GM23338 (cell line): ENCODE measurements around the gene CCDC92. TPM values are rescaled to one million over a fixed set of nuclear protein-coding genes. Genes with fewer than 3 reads are reported as not detected.

Experiments
- ATAC-seq: fragments of 200-7000 bp; cut with Tn5 transposase; 3 replicates; pipeline ENCODE4 v1.9.1; 2020
- DNase-seq: peaks from one replicate; pipeline ENCODE4 v3.0.0-alpha.2; 2015; ENCODE audit warnings: low spot score
- H2AFZ ChIP-seq: fragments of 200-600 bp; sonication (generic); 2 replicates; pipeline ENCODE4 v1.8.0; 2016; ENCODE audit warnings: antibody characterized with exemption, mild to moderate bottlenecking, moderate library complexity
- H3F3A ChIP-seq: fragments of 200-600 bp; sonication (generic); replicated peaks from 2 replicates; pipeline ENCODE4 v1.8.0; 2017; ENCODE audit warnings: antibody characterized with exemption, mixed run types, low read depth
- H3K27ac ChIP-seq: fragments of 200-600 bp; sonication (generic); 2 replicates; pipeline ENCODE4 v1.6.1; 2016; ENCODE audit warnings: low read depth
- H3K27me3 ChIP-seq: fragments of 200-600 bp; sonication (generic); 2 replicates; pipeline ENCODE4 v1.8.0; 2016; ENCODE audit warnings: mild to moderate bottlenecking, mixed run types, moderate library complexity; ENCODE audit not compliant: insufficient read depth
- H3K36me3 ChIP-seq: fragments of 200-600 bp; sonication (generic); 2 replicates; pipeline ENCODE4 v1.8.0; 2016; ENCODE audit warnings: mild to moderate bottlenecking; ENCODE audit not compliant: insufficient read depth
- H3K4me1 ChIP-seq: fragments of 200-600 bp; sonication (generic); 2 replicates; pipeline ENCODE4 v1.8.0; 2016; ENCODE audit warnings: mild to moderate bottlenecking, moderate library complexity; ENCODE audit not compliant: insufficient read depth
- H3K4me2 ChIP-seq: fragments of 200-600 bp; sonication (generic); 2 replicates; pipeline ENCODE4 v1.7.1; 2017; ENCODE audit warnings: mixed run types
- H3K4me3 ChIP-seq: fragments of 200-600 bp; sonication (generic); 2 replicates; pipeline ENCODE4 v1.6.1; 2016; ENCODE audit warnings: mixed run types
- H3K79me2 ChIP-seq: fragments of 200-600 bp; sonication (generic); replicated peaks from 2 replicates; pipeline ENCODE4 v1.8.0; 2017; ENCODE audit warnings: mild to moderate bottlenecking; ENCODE audit not compliant: insufficient read depth
- H3K9me2 ChIP-seq: fragments of 200-600 bp; sonication (generic); 2 replicates; pipeline ENCODE4 v1.8.0; 2017; ENCODE audit not compliant: insufficient read depth
- H4K20me1 ChIP-seq: fragments of 200-600 bp; sonication (generic); replicated peaks from 2 replicates; pipeline ENCODE4 v1.8.0; 2017; ENCODE audit warnings: mild to moderate bottlenecking; ENCODE audit not compliant: insufficient read depth
- H3K27ac Mint-ChIP-seq: 2 replicates; pipeline ENCODE4 v1.8.0; 2020; ENCODE audit warnings: inconsistent platforms, mild to moderate bottlenecking, moderate library complexity, mixed read lengths
- H3K27me3 Mint-ChIP-seq: 3 replicates; pipeline ENCODE4 v1.8.0; 2022; ENCODE audit warnings: low read depth, mild to moderate bottlenecking, moderate library complexity, mixed read lengths, inconsistent platforms; ENCODE audit not compliant: insufficient read depth, poor library complexity
- H3K36me3 Mint-ChIP-seq: 3 replicates; pipeline ENCODE4 v1.8.0; 2021; ENCODE audit warnings: low read depth, mild to moderate bottlenecking, inconsistent platforms, moderate library complexity, mixed read lengths
- H3K4me1 Mint-ChIP-seq: 3 replicates; pipeline ENCODE4 v1.8.0; 2020; ENCODE audit warnings: mild to moderate bottlenecking, inconsistent platforms, mixed read lengths
- H3K4me3 Mint-ChIP-seq: 3 replicates; pipeline ENCODE4 v1.8.0; 2021; ENCODE audit warnings: moderate library complexity, mild to moderate bottlenecking, inconsistent platforms, mixed read lengths
- H3K9me3 Mint-ChIP-seq: 3 replicates; pipeline ENCODE4 v1.8.0; 2020; ENCODE audit warnings: moderate library complexity, mild to moderate bottlenecking, inconsistent platforms, mixed read lengths
- CREB1 ChIP-seq: fragments of 250-450 bp; sonication (Bioruptor Pico); IDR thresholded peaks from 2 replicates; pipeline ENCODE4 v1.5.0; 2020; ENCODE audit warnings: low read depth, mild to moderate bottlenecking, moderate library complexity
- CTCF ChIP-seq, 2 experiments: fragments of 200-600 bp in 1 of 2; sonication (generic) in 1 of 2; conservative IDR thresholded peaks; 2 replicates each; pipeline versions ENCODE4 v1.5.1 to v1.6.1; 2016 to 2017; ENCODE audit warnings: antibody characterized with exemption in 2 of 2, low read depth in 2 of 2, mild to moderate bottlenecking in 2 of 2, moderate library complexity in 1 of 2
- EZH2 ChIP-seq: fragments of 200-600 bp; sonication (generic); IDR thresholded peaks from one replicate; pipeline ENCODE4 v1.8.0; 2017; ENCODE audit warnings: antibody characterized with exemption, mild to moderate bottlenecking, low read depth; ENCODE audit not compliant: unreplicated experiment
- NANOG ChIP-seq: IDR thresholded peaks from 2 replicates; pipeline ENCODE4 v1.6.1; 2016; ENCODE audit warnings: antibody characterized with exemption, borderline replicate concordance
- POLR2AphosphoS5 ChIP-seq: IDR thresholded peaks from 2 replicates; pipeline ENCODE4 v1.6.1; 2016; ENCODE audit warnings: antibody characterized with exemption, low read depth
- REST ChIP-seq: IDR thresholded peaks from one replicate; pipeline ENCODE4 v1.6.1; 2018; ENCODE audit warnings: antibody characterized with exemption; ENCODE audit not compliant: unreplicated experiment
- ZNF114 ChIP-seq: fragments of 250-450 bp; sonication (Bioruptor Pico); IDR thresholded peaks from 2 replicates; pipeline ENCODE4 v1.5.0; 2020; ENCODE audit warnings: mild to moderate bottlenecking, moderate library complexity
- ZNF331 ChIP-seq: fragments of 250-450 bp; sonication (Bioruptor Pico); IDR thresholded peaks from 2 replicates; pipeline ENCODE4 v1.5.0; 2020; ENCODE audit warnings: low read depth, mild to moderate bottlenecking, moderate library complexity
- ZNF462 ChIP-seq: fragments of 250-450 bp; sonication (Bioruptor Pico); IDR thresholded peaks from 2 replicates; pipeline ENCODE4 v1.5.0; 2020; ENCODE audit warnings: mild to moderate bottlenecking, moderate library complexity
- polyA plus RNA-seq: library from polyadenylated mRNA; unstranded; fragments of >200 nt; fragmentation: Nextera tagmentation; extraction: Ambion mirVana; gene quantifications from 2 replicates; pipeline ENCODE4 v1.2.1, GENCODE V29; 2016
- total RNA-seq: library from RNA; depleted of rRNA; stranded (reverse); fragments of >200 nt; shearing (Covaris generic); gene quantifications from 2 replicates; pipeline ENCODE4 v1.2.3, GENCODE V29; 2014

The CCDC92 gene
- total and polyA plus RNA-seq, 2 experiments from 2014 or later, result 0.08 to 0.31 TPM

GRCh38 chr12:123986374-123986965 is 13.8 kb upstream of the CCDC92 start (continued):
- TF ChIP-seq CTCF (conservative IDR thresholded peaks at IDR 0.05; ENCODE audit: low read depth in 2 of 2), result no peak

- H3K27ac ChIP-seq, result no peak overlapping the region
- H3K4me2 ChIP-seq, result no peak overlapping the region
- TF ChIP-seq NANOG (no peak), ZNF114 (no peak), ZNF462 (CRISPR knock-in tag) (no peak), ZNF331 (CRISPR knock-in tag) (no peak), EZH2 (no peak), CREB1 (CRISPR knock-in tag) (no peak), POLR2AphosphoS5 (no peak), REST (no peak)
- H3K36me3 ChIP-seq, result no peaks in the 10 kb centered on the region
- no peak overlapping the region for H2AFZ ChIP-seq
- peaks cover 14% of the 10 kb centered on the region for H4K20me1 ChIP-seq
- Mint-ChIP-seq H3K27me3 (no peaks in the 10 kb centered on the region), H3K27ac (no peak overlapping the region), H3K4me1 (peaks cover 3% of the 10 kb centered on the region; the same call in 2 of the 3 replicates), H3K36me3 (peaks cover 11% of the 10 kb centered on the region; the same call in 2 of the 3 replicates), H3K9me3 (no peaks in the 10 kb centered on the region), H3K4me3 (no peak overlapping the region)
- H3K4me3 ChIP-seq, result no peak overlapping the region
- H3K9me2 ChIP-seq, result no peaks in the 10 kb centered on the region
- DNase-seq, result no peak
- no peaks in the 10 kb centered on the region for H3K27me3 ChIP-seq
- H3K79me2 ChIP-seq, result 0 out of 2 replicates have a peak, but pooled peaks cover 8% of the 10 kb centered on the region
- no peak for ATAC-seq
- no peaks in the 10 kb centered on the region for H3F3A ChIP-seq
- H3K4me1 ChIP-seq, result no peaks in the 10 kb centered on the region
These were observed 12.3 kb upstream of the CCDC92 start for GRCh38 chr12:123984903-123985302.
